C4-2B (cell line): ENCODE measurements around the gene IPO5.

Experiments used
- CTCF ChIP-seq: fragments of 450-650 bp; conservative IDR thresholded peaks from 2 replicates; pipeline ENCODE4 v1.5.1; 2017; ENCODE audit warnings: mild to moderate bottlenecking
- ZFX ChIP-seq: fragments of 450-650 bp; IDR thresholded peaks from 2 replicates; pipeline ENCODE4 v1.6.1; 2017

- TF ChIP-seq CTCF (no peak), ZFX (no peak)
Measured at GRCh38 chr13:98019186-98019585, 65.7 kb downstream of the IPO5 start.
